Peyer's patch (tissue), 4 donors: Measurements from ENCODE around the gene TOP3B.

Experiments
- CTCF ChIP-seq, 6 experiments: fragments of 450-650 bp in 4 of 6; fragments of 200-600 bp in 2 of 6; sonication (generic) in 1 of 6; IDR thresholded peaks; one replicate each; pipeline ENCODE4 v1.5.1; 2017 to 2019; ENCODE audit warnings: antibody characterized with exemption in 6 of 6, mild to moderate bottlenecking in 3 of 6, moderate library complexity in 1 of 6
- POLR2A ChIP-seq, 2 donors: fragments of 450-650 bp; IDR thresholded peaks; one replicate each; pipeline ENCODE4 v1.5.1; 2017; ENCODE audit warnings: antibody characterized with exemption in 2 of 2, mild to moderate bottlenecking in 2 of 2, moderate library complexity in 2 of 2

DNA sequence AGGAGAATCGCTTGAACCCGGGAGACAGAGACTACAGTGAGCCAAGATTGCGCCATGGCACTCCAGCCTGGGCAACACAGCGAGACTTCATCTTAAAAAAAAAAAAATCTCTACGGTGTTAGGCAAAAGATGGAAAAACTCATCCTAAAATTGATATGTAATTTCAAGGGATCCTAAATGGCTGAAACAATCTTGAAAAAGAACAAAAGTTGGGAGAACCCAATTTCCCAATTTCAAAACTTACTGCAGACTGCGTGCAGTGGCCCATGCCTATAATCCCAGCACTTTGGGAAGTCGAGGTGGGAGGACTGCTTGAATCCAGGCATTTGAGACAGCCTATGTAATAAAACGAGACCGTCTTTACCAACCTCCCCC is 31.7 kb upstream of the TOP3B start:
- TF ChIP-seq CTCF (IDR thresholded peaks at IDR 0.05) = no peak
- TF ChIP-seq POLR2A (IDR thresholded peaks at IDR 0.05) = no peak
